Iris pigment epithelial cell (primary cell): ENCODE data around the gene PPP4R1.

ENCODE experiments used
- DNase-seq: peaks from one replicate; pipeline ENCODE4 v3.0.0-alpha.2; 2011; ENCODE audit warnings: low read depth

PPP4R1 gene

GRCh38 chr18:9507565-9508088, 106.7 kb downstream of the PPP4R1 start:
- DNase-seq: no peak

GRCh38 chr18:9506046-9506792, 108.1 kb downstream of the PPP4R1 start:
- DNase-seq: peak; percentile 23
